ENCODE data around the gene EML4.
"Not testable (repeated sequence)": the region's sequence is repeated elsewhere in the genome, so short reads cannot be mapped to it uniquely, and the experiment has no call there.

Gene EML4

GRCh38 chr2:42261518-42262195 is 92.5 kb downstream of the EML4 start:
- DNase-seq (ENCODE audit: low read depth in 2 of 2) = no peak

- no peak for DNase-seq (ENCODE audit: low read depth in 2 of 2)
Measured at GRCh38 chr2:42266236-42266635, 97.1 kb downstream of the EML4 start.

- no peak for DNase-seq (ENCODE audit: low read depth in 2 of 2)
Measured at GRCh38 chr2:42267530-42267929, 98.4 kb downstream of the EML4 start.

GRCh38 chr2:42268528-42269151 is 99.5 kb downstream of the EML4 start:
- DNase-seq (ENCODE audit: low read depth in 2 of 2) = no peak

- DNase-seq (ENCODE audit: low read depth in 2 of 2) = no peak
Measured at GRCh38 chr2:42270757-42271156, 101.6 kb downstream of the EML4 start.

- DNase-seq (ENCODE audit: low read depth in 2 of 2) = not testable (repeated sequence)
Measured at GRCh38 chr2:42271246-42271645, 102.1 kb downstream of the EML4 start.

- DNase-seq (ENCODE audit: low read depth in 2 of 2) = no peak
Measured at GRCh38 chr2:42274863-42275262, 105.7 kb downstream of the EML4 start.

- DNase-seq (ENCODE audit: low read depth in 2 of 2) = no peak
Measured at GRCh38 chr2:42281416-42282081, 112.4 kb downstream of the EML4 start.

GRCh38 chr2:42284019-42284418 is 114.9 kb downstream of the EML4 start:
- no peak for DNase-seq (ENCODE audit: low read depth in 2 of 2)

GRCh38 chr2:42286268-42286946 is 117.3 kb downstream of the EML4 start:
- no peak for DNase-seq (ENCODE audit: low read depth in 2 of 2)

GRCh38 chr2:42288811-42289210 is 119.7 kb downstream of the EML4 start:
- DNase-seq (ENCODE audit: low read depth in 2 of 2) = no peak

GRCh38 chr2:42289222-42289621 is 120.1 kb downstream of the EML4 start:
- no peak for DNase-seq (ENCODE audit: low read depth in 2 of 2)

- DNase-seq (ENCODE audit: low read depth in 2 of 2) = no peak
Measured at GRCh38 chr2:42290005-42290404, 120.9 kb downstream of the EML4 start.

GRCh38 chr2:42293019-42293418 is 123.9 kb downstream of the EML4 start:
- no peak for DNase-seq (ENCODE audit: low read depth in 2 of 2)

- no peak for DNase-seq (ENCODE audit: low read depth in 2 of 2)
Measured at GRCh38 chr2:42296226-42296625, 127.1 kb downstream of the EML4 start.

- DNase-seq (ENCODE audit: low read depth in 2 of 2) = no peak
Measured at GRCh38 chr2:42297322-42297936, 128.3 kb downstream of the EML4 start.

- no peak for DNase-seq (ENCODE audit: low read depth in 2 of 2)
Measured at GRCh38 chr2:42298132-42298531, 129.0 kb downstream of the EML4 start.

- no peak for DNase-seq (ENCODE audit: low read depth in 2 of 2)
Measured at GRCh38 chr2:42298996-42299754, 130.0 kb downstream of the EML4 start.

- DNase-seq (ENCODE audit: low read depth in 2 of 2) = no peak
Measured at GRCh38 chr2:42300527-42300926, 131.4 kb downstream of the EML4 start.

- no peak for DNase-seq (ENCODE audit: low read depth in 2 of 2)
Measured at GRCh38 chr2:42303252-42303651, 134.1 kb downstream of the EML4 start.

- no peak for DNase-seq (ENCODE audit: low read depth in 2 of 2)
Measured at GRCh38 chr2:42304059-42304713, 135.0 kb downstream of the EML4 start.
